CD1c-positive myeloid dendritic cell (primary cell): ENCODE results near the gene SAP25.

ENCODE experiments used
- DNase-seq: peaks from one replicate; pipeline ENCODE4 v3.0.0-alpha.2; 2016; ENCODE audit errors: extremely low spot score

Gene SAP25

DNA sequence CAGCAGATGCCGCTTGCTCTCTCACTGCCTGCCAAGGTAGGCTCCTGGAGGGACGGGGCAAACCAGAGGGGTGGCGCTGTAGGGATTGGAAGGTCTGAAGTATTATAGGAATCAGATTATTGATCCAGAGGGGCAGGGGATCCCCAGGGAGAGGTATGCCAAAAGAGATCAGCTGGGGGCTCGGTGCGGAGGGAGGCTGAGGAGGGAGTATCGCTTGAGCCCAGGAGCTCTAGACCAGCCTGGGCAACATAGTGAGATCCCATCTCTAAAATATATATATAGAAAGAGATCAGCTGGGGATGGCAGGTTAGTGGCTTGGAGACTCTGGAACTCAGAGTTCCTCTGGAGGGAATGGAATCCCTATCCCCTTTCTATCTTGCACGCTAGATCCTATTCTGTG is 21.5 kb upstream of the SAP25 start:
- DNase-seq = no peak

DNA sequence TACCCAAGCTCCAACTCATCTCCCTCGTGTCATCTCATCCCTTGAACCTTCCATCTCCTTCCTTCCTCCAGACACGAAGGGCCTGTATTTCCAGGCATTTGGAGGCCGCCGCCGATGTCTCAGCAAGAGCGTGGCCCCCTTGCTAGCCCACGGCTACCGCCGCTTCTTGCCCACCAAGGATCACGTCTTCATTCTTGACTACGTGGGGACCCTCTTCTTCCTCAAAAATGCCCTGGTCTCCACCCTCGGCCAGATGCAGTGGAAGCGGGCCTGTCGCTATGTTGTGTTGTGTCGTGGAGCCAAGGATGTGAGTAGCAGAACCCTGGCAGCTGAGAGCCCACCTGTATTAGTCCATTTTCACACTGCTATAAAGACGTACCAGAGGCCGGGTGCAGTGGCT is 17.9 kb upstream of the SAP25 start:
- DNase-seq = no peak

DNA sequence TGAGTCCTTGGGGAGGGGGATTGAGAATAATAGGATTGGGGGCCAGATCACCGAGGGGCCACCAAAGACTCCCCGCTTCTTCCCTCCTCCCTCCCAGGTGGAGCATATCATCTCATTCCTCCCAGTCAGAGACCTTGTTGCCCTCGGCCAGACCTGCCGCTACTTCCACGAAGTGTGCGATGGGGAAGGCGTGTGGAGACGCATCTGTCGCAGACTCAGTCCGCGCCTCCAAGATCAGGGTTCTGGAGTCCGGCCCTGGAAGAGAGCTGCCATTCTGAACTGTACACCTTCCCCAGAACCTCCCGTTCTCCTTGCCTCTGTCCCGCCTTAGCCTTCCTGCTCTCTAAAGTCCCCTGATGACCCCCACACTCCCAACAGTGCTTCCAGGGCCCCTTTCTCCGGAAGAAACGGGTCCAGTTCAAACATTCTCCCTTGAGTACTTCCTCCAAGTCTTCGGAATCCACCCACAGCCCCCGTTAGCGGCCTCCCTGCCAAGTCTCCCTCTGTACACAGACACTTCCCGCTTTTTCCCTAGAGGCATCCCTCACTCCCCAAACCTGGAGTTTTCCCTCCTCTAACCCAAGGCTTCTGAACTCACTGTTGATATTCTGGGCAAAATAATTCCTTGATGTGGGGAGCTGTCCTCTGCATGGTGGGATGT is 16.5 kb upstream of the SAP25 start:
- no peak for DNase-seq

DNA sequence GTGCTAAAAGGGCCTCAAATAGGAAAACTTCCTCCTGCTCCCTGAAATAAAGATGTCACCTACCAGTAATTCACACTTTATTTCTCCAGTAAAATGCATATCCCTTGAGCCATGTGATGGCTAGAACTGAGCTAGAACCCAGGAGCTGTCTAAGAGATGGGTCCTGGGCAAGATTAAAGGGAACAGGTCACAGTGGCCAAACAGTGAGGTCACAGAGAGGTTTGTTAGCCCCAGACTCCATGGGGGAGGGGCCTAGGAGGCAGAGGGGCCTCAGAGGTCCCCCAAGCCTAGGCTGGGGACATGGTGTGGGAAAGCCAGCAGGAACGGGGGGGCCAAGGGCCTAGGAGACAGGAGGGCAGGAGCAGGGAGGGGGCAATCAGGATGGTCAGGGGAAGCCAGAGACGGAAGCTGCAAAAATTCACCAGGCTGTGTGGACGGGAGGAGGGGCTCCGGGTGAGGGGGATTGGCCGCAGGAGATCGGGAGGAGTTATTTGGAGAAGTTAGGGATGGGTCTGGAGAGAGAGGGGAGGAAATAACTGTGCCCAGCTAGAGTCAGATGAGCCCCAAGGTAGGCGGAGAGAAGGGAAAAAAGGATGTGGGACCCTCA is 15.7 kb upstream of the SAP25 start:
- no peak for DNase-seq

DNA sequence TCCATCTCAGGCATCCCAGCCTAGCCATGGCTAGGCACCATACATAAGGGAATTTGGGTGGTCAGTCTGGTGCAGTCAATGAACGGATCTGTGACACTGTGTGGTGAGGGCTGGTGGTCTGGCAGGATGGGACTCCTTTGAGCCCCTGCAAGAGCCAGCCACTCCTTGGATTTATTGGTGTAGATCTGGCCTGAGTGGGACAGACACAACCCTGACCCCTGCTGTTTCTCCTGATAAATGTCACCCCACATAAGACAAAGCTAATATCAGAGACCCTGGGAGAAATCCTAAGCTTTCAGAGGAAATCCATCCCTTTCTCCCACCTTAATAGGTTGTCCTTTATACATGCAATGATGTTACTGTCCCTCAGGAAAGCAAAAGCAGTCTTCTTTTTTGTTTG is 14.7 kb upstream of the SAP25 start:
- peak; percentile 31 for DNase-seq

DNA sequence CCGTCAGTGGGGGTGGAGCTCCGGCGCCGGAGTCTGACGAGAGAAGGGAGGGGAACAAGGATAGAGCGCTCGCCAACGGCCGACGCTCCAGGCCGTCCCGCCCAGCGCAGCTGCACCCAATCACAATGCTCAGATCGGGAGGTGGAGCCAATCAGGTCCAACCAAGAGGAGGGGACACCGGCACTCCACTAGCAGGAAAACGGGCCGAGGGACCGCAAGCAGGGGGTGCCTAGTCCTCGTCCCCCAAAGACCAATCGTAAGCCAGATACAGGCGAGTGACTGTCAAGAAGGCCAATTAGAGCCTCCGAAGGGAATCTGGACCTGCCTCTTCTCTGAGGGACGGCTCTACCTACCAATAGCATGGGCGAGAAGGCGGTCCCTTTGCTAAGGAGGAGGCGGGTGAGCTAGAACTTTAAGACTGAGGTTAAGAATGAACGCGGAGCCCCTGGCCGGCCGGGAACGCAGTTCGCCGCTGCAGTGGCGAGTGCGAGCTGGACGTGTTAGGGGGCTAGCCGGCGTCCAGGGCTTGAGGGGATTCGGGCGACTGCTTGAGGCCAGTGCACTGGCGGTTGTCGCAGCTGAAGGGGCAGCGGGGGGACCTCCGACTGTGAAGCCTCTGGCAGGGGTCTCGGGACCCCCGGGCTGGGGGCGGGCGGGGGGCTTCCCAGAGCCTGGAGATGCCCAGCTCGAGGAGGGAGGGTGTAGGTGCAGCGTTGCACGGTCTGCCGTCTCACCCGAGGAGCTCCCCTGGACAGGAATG is 12.7 kb upstream of the SAP25 start, which contains the start of gene FBXO24:
FBXO24 (plus strand) TSS at position 63 of the 760 bp plus-strand sequence; CDS start at position 361, 298 bp downstream.
- DNase-seq = peak; percentile 99

DNA sequence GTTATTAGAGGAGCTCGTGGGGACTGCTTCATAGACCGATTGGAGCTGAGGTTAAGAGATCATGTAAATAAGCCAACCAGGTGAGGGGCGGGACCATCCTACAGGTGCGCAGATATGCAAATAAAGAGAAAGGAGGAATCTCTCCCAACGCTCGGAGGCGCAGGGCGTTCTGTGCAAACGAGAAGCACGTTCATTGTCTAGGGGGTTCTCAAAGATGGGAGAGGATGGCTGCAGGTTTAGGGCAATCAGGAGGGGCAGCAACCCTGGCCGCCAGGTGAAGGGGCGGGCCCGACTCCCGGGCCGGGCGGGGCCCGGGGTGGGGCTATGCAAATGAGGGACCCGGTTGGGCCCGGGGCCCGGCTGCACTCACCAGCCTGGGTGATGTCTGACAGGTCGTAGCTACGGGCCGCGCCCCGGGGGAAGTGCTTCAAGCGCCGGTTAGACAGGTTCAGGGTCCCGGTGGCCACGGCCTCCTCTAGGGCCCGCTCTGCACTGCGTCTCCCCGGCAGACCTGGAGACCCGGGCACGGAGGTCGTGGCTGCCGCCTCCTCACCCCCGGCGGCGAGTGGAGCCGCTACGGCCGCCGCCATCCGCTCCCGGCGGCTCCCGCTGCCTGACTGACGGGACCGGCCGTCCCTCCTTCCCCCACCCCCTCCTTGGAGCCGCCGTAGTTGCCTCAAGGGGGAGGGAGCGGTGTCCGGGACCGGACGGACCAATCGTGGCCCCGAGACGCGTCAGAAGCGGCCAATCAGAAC is 12.0 kb upstream of the SAP25 start, which contains the start of gene LRCH4:
LRCH4 (minus strand) TSS at position 619 of the 755 bp plus-strand sequence; CDS start at position 590, 29 bp downstream.
- DNase-seq = peak; percentile 51

DNA sequence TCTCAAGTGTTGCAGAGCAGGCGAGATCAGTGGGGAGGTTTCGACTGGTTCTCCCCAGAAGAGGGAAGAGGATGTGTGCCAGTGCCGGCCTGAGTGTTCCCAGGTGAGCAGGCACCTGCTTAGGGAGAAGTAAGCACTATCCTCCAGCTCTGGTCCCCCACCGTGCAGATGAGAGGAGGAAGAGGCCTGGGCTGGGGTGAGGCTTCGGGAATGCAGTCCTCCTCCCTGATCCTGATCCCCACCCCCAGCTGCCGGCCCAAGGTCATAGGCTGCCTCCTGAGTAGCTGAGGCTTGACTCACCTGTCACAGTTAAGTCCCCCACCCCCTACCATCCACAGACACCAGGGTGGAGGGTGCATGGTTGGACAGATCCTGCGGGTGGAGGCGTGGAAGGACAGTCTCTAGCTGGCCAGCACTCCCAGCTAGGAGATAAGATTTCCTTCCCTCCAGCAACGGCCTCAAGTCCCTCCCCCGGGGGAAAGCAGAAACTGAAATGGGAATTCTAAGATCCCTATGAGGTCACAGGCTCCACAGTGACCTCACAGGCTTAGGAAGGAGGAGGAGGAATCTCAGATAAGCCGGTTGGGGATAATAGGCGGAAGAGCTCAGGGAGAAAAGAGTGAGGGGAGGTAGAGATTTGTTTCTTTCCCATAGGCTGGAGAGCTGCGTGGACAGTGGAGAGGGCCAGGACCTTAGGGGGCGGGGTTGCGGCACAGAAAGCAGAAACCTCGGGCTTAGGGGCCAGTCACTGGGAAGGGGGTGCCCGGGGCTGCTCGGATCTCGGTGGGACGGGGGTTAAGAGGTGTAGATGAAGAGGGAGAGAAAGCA is 11.2 kb upstream of the SAP25 start:
- DNase-seq = peak; percentile 64

DNA sequence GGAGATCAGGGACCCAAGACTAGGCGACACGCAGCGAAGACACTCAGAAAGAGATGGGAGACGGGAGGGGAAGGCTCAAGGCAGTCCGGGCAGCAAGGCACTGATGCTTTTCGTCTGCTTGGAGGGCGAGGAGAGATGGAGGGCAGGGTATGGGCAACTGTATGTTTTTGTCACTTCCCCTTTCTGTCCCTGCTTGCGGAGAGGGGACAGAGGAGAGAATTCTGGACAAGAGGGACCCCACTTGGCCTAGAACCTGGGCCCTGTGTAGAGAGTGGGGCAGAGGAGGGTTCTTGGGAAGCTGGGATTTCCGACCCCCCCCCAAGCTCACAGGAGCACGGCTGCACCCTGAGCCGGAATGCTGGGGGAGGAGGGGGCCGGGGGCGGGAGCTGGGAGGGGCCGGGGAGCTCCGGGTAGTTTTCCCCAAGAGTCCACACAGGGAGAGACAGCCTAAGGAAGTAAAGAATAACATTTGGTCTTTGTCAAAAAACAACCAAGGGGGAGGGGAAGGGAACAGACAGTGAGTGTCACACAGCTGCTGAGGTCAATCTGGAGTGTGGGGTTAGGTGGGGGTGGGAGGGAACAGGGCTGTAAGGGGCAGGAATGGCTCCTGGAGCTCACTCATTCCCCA is 10.5 kb upstream of the SAP25 start:
- DNase-seq = peak; percentile 73

DNA sequence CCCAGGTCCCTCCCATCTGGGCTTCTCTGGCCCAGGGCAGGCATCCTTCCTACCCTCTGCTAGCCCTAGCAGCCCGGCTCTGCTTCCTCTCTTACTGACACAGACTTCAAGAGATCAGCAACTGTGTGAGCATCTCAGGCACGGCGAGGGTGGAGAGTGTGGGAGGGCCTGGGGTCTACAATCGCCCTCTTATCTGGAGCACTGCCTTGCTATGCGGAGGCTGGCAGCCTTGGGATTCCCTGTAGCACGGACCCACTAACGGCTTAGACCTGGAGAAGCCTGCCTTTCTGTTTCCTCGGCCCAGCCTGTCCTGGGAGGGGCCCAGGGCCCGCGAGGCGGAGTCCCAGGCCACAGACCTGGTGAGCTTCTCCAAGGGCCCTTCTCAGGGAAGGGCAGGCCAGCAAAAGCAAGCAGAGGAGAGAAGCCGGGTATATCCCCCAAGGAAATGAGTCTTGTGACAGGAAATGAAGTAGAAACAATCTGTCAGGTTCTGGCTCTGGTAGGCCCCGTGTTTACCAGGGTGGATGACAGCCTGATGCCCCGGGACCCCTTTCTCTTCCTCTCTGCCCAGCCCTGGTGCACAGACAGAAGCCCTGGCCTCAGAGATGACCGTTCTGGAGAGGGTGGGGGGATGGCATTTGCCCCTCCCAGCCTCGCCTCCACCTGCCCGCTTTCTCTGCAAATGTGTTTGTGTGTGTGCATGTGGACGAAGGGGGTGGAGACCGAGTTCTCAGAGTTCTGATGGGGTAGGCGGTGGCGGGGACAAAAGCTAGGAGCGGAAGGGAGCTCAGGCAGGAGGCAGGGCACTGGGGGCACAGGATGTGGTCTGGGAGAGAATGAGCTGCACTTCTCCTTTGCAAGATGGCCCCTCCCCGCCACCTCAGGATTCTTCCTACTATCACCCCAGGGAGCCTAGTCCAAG is 9.7 kb upstream of the SAP25 start:
- DNase-seq = peak; percentile 83

DNA sequence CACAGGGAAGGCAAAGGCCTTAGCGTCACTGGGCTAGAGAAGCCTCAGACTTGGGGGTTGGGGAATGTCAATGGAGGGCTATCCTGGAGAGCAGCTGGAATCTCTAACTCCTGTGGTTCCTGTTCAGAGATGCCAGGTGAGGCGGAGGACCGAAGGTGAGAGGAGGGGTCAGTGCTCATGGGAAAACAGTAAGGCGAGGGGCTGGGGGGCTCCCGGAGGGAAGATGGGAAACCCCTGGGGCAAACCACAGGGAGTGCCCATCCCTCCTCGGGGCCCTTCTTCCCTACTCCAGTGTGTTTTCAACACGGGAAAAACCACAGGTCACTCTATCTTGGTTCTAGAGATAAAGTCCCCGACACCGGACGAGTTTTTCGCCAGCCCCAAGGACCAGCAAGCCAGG is 8.9 kb upstream of the SAP25 start:
- no peak for DNase-seq

DNA sequence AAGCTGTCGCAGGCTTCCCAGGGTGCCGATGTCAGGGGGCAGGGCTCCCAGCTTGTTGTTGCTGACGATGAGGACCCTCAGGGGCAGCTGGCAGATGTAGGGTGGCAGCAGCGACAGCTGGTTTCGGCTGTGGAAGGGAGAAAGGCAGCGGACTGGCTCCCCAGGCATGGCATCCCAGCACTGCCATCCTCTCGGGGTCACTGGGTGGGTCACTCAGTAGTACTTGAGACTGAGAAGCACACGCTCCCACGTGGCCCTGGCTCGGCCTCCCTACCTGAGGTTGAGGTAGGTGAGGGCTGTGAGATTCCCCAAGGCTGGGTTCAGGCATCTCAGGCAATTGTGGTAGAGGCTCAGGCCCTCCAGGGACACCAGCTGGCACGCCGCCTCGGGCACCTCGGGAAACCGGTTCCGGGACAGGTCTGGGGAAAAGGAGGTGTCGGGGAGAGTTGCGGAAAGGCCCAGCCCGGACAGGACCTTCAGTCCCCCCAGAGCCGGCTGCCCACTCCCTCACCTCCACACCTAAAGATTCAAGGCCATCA is 8.4 kb upstream of the SAP25 start:
- no peak for DNase-seq

DNA sequence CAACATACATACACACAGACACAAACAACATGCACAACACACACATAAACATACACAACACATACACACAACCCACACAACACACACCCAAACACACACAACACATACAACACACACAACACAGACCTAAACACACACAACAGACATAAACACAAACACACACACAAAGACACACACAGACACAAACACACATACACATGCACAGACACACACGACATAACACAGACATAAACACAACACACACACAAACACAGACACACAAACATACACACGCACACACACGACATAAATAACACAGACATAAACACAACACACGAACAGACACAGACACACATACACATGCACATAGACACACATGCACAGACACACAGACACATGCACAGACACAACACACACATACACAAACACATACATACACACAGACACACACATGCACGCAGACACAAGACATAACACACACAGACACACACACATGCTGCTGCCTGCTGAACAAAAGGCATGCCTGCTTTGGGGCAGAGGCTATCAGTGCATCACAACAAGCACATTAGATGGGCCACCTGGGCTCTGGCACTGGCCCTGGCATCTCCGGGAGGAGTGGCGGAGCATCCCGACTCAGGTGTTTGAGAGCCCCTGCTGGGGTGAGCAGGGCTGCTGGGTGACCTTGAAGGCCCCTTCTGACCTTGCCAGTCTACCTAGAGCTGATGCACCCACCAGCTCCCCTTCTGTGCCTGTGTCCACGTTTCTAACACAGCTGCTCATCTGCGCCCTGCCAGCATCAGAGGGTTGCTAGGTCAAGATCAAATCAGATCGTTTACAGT is 7.0 kb upstream of the SAP25 start:
- DNase-seq = no peak

DNA sequence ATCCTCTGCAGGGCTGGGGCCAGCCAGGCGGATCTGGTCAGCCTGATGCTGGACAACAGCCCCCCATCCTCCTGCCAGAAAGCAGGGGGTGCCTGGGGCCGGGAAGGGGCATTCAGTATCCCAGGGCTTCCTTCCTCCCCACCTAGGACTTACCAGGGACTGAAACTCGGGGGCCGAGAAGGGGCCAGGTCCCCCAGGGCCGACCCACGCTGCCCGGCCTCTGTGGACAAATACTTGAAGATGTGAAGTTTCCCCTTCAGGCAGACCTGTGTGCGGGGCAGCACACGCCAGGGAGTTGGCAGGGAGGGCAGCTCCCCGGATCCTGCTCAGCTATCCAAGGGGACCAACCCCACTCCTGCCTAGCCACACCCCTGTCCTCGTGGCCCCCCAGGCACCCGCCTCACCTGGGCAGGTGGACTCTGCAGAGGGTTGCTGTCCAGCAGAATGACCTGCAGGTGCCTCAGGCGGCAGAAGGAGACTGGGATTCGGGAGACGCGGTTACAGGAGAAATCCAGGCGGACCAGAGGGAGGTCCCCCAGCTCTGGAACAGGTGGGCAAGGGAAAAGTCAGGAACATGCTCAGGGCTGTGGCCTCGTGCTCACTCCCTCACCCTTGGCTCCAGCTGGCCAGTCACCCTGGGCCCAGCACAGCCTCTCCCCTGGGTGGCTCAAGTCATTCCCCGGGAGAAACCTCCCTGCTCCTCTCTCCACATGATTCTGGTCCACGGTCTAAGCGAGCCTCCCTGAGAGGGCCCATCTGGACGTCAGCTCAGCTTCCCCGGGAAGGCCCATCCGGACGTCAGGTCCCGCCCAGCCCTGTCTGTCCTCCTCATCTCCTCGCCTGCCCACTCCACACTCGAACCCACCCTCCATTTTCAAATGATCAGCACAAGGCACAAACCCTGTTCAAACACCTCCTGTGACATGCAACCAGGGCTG is 4.8 kb upstream of the SAP25 start:
- no peak for DNase-seq

DNA sequence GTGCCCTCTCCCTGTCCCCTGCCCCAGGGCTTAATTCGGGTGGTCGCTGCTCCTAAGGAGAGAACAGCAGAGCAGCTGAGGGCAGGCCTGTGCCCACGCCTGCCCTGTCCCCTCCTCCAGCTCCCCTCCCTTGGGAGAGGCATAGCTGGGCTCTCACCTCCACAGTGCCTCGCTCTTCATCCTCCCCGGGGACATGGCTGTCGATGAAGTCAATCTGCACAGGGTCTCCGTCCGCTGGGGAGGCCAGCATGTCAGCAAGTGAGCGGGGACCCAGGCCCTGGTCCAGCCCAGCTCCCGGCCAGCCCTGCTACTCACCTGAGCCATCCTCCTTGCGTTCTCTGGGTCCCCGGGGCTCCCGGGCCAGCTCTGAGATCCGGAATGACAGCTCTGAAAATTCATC is 3.8 kb upstream of the SAP25 start:
- no peak for DNase-seq

DNA sequence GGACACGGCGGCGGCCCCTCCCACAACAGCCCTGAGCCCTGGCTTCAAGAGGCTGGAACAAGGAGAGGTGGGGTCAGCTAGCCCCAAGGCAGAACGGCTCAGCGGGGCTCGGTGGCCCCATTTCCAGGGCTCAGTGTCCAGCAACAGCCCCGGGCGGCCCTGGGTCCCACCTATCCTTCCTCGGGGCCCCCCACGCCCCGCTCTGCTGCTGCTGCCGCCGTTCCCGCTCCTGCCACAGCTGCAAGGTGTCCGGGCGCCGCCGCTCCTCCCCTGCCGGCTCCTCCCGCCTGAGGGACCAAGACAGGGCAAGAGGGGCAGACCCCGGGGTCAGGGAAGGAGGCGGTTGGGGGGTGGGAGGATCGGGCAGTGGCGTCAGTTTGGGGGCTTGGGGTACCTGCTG is 3.4 kb upstream of the SAP25 start:
- DNase-seq = no peak

DNA sequence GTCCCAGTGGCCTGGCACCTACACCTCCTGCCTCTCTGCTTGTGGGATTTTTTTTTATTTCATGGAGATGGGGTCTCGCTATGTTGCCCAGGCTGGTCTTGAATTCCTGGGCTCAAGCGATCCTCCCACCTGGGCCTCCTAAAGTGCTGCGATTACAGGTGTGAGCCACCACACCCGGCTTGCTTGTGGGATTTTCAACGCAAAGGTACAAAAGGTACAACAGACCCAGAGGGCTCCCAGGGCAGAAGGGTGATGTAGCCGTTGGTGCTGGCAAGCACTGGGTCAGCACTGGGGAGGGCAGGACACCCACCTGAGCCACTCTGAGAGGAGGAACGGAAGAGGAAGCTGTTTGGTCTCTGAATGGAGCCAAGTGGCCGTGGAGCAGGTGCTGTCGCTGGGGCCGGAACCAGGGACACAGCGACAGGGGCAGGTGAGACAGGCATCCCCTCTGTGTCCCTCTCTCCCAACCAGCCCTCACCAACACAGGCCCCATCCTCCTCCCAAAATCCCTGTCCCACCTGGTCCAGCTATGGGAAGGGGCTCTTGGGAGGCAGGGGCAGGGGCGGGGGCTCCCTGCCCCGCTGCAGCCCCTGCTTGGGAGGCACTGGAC is 2.8 kb upstream of the SAP25 start:
- no peak for DNase-seq
